GM13976 (cell line): ENCODE data around the gene GFER.

Source experiments
- DNase-seq: peaks from one replicate; pipeline ENCODE4 v3.0.0; 2012; ENCODE audit warnings: low spot score
- in situ Hi-C: fragments of 300-500 bp; cut with MboI; formaldehyde crosslinking; loops from one replicate; pipeline ENCODE4 v1.12.0; 2022; ENCODE audit warnings: low sequenced_read_pairs, mixed read lengths, inconsistent platforms; ENCODE audit not compliant: unreplicated experiment
- TF ChIP-seq, protein P1 (sequence below): IDR thresholded peaks from 2 replicates; pipeline ENCODE4 v1.5.1; 2012; ENCODE audit warnings: borderline replicate concordance, mild to moderate bottlenecking; ENCODE audit not compliant: insufficient read depth; ENCODE audit errors: extremely low read depth, missing control alignments, control extremely low read depth

Gene GFER

DNA sequence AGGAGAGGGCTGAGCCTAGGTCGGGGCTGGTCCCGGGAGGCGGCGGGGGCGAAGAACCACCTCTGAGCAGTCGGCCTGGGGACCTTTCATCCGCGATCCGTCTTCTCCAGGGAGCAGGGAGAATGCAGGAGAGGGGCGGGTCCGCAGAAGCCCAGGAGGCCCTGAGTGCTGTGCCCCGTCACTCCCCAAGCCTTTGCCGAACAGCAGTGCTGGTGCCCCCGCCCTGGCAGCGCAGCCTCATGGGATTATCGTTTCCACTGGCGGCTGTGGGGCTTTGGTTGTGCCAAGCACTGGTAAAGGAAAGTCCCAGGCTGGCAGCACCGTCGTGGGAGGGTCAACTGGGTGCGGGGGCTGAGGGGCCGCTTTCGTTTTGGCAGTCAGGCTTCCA is 11.5 kb upstream of the GFER start:
- TF ChIP-seq, protein P1, sequence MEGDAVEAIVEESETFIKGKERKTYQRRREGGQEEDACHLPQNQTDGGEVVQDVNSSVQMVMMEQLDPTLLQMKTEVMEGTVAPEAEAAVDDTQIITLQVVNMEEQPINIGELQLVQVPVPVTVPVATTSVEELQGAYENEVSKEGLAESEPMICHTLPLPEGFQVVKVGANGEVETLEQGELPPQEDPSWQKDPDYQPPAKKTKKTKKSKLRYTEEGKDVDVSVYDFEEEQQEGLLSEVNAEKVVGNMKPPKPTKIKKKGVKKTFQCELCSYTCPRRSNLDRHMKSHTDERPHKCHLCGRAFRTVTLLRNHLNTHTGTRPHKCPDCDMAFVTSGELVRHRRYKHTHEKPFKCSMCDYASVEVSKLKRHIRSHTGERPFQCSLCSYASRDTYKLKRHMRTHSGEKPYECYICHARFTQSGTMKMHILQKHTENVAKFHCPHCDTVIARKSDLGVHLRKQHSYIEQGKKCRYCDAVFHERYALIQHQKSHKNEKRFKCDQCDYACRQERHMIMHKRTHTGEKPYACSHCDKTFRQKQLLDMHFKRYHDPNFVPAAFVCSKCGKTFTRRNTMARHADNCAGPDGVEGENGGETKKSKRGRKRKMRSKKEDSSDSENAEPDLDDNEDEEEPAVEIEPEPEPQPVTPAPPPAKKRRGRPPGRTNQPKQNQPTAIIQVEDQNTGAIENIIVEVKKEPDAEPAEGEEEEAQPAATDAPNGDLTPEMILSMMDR: no peak
- DNase-seq: no peak
- in situ Hi-C loops: no loop called here

DNA sequence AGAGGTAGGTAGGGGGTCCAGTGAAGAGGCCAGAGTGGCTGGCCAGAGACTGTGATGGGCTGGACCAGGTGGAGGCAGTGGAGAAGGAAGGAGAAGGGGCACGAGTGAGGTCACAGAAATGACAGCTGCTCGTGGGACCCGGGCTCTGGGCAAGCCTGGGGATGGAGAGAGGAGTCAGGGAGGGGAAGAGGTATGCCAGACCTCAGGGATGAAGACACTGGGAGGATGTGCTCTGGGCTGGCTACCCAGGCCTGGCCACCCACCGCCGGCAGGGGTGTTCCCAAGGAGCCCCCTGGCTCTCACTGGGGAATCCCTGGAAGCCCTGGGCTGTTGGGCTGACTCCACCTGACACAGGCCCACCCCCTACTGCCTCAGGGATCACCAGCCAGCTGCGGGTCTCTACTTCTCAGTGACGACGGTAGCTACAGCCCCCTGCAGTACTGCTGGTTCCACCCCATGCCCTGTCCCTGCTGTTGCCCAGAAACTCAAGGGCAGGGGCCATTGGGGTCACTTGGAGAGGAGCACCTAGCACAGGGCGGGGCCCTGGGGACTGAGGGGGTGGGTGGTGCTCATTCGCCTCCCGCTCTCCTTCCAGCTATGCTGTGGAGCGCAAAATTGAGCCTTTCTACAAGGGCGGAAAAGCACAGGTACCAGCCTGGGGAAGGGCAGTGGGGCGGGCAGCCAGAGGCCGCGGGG is 10.4 kb upstream of the GFER start:
- TF ChIP-seq, protein P1: no peak
- DNase-seq: no peak
- in situ Hi-C loops: no loop called here

DNA sequence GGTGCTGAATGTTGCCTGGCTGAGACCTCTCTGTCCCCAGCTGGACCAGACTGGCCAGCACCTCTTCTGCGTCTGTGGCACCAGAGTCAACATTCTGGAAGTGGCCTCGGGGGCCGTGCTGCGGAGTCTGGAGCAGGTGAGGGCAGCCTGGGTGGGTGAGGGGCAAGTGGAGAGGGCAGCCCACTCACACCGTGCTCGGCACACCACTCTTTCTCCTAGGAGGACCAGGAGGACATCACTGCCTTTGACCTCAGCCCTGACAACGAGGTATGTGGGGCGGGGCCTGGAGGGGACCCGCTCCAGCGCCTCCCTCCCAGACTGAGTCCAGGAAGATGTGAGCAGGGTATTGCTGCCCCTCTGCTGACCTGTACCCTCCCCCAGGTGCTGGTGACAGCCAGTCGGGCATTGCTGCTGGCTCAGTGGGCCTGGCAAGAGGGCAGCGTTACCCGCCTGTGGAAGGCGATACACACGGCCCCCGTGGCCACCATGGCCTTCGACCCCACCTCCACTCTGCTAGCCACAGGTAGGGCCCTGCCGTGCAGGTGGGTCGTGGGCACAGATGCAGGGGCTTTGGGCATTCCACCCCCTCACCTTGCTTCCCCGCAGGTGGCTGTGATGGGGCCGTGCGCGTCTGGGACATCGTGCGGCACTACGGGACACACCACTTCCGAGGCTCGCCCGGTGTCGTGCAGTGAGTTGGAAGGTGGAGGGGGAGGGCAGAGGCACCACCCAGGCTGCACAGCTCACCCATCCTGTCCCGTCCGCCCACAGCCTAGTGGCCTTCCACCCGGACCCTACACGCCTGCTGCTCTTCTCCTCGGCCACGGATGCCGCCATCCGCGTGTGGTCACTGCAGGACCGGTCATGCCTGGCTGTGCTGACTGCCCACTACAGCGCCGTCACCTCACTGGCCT is 9.6 kb upstream of the GFER start:
- TF ChIP-seq, protein P1: no peak
- in situ Hi-C loops: no loop called here
- DNase-seq: no peak

DNA sequence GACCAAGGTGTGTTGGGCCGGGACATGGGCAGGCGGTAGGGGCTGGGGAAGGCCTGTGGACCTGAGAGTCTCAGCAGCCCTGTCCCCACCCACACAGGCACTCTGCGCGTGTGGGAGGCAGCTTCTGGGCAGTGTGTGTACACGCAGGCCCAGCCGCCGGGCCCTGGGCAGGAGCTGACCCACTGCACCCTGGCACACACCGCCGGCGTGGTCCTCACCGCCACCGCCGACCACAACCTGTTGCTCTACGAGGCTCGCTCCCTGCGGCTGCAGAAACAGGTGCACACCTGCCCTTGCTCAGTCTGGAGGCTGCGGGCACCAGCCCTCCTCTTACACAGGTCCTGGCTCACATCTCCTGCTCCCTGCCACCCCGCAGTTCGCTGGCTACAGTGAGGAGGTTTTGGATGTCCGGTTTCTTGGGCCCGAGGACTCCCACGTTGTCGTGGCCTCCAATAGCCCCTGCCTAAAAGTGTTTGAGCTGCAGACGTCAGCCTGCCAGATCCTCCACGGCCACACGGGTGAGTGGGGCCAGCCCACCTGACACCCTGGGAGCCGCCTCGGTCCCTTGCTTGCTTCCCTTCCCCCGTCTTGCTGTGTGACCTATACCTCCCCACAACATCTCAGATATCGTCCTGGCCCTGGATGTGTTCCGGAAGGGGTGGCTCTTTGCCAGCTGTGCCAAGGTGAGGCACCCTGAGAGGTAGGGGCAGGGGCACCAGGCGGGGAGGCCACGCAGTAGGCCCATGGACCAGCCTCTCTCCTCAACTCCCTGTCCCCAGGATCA is 8.4 kb upstream of the GFER start:
- in situ Hi-C loops: no loop called here
- DNase-seq: no peak
- TF ChIP-seq, protein P1: no peak

GRCh38 chr16:1976216-1976520 is 7.8 kb upstream of the GFER start:
- in situ Hi-C loops: no loop called here
- no peak for DNase-seq
- TF ChIP-seq, protein P1: no peak
